A549 (cell line): ENCODE measurements around the gene PPP1R3E. TPM values are rescaled to one million over a fixed set of nuclear protein-coding genes. Genes with fewer than 3 reads are reported as not detected.

ENCODE experiments used
- ATAC-seq, 2 experiments: fragments of 200-7000 bp in 1 of 2; fragments of >200 bp in 1 of 2; cut with Nextera tagmentation in 1 of 2; cut with Tn5 transposase in 1 of 2; 3 replicates each; pipeline versions ENCODE4 v1.8.0 to v1.9.1; 2018 to 2020; ENCODE audit warnings: mild to moderate bottlenecking in 1 of 2, moderate library complexity in 1 of 2
- CTCF ChIA-PET: fragments of 300-600 bp; sonication (Branson Sonifier 250); formaldehyde crosslinking; extraction: SDS; loops from one replicate; lab custom pipeline; 2021; ENCODE audit warnings: antibody characterized with exemption, inconsistent platforms; lab: Yijun Ruan, JAX
- POLR2A ChIA-PET: fragments of 350-600 bp; formaldehyde crosslinking; extraction: SDS; loops from one replicate; lab custom pipeline; 2021; ENCODE audit warnings: antibody characterized with exemption, inconsistent platforms; lab: Yijun Ruan, JAX
- DNase-seq, 2 experiments: peaks; one replicate each; pipeline versions ENCODE4 v3.0.0 to v3.0.0-alpha.2; 2011 to 2016; ENCODE audit warnings: low read depth in 1 of 2, low spot score in 1 of 2
- FAIRE-seq: peaks from 2 replicates; lab custom pipeline; 2011; peaks lifted over from hg19 to GRCh38; lab: Jason Lieb, UNC
- H3K27ac ChIP-seq, 2 experiments: fragments of >200 bp; sonication (Bioruptor Twin); formaldehyde crosslinking; 3 replicates each; pipeline ENCODE4 v1.5.1; 2016 to 2017
- H3K4me1 ChIP-seq: fragments of >200 bp; sonication (Bioruptor Twin); formaldehyde crosslinking; 3 replicates; pipeline ENCODE4 v1.6.1; 2016
- H3K4me2 ChIP-seq: fragments of >200 bp; sonication (Bioruptor Twin); formaldehyde crosslinking; 3 replicates; pipeline ENCODE4 v1.6.1; 2016
- H3K4me3 ChIP-seq: fragments of >200 bp; sonication (Bioruptor Twin); formaldehyde crosslinking; 3 replicates; pipeline ENCODE4 v1.5.1; 2016
- H3K9me3 ChIP-seq: fragments of >200 bp; sonication (Bioruptor Twin); formaldehyde crosslinking; 3 replicates; pipeline ENCODE4 v1.6.1; 2016
- BCL3 ChIP-seq: fragments of >200 bp; sonication (Bioruptor Twin); formaldehyde crosslinking; IDR thresholded peaks from 3 replicates; pipeline ENCODE4 v1.6.1; 2016
- CHD4 ChIP-seq: fragments of 200-600 bp; sonication (generic); IDR thresholded peaks from 2 replicates; pipeline ENCODE4 v1.6.1; 2016; ENCODE audit warnings: antibody characterized with exemption, mild to moderate bottlenecking, borderline replicate concordance
- EP300 ChIP-seq, 2 experiments: fragments of >200 bp; sonication (Bioruptor Twin); formaldehyde crosslinking; IDR thresholded peaks; 2 replicates in 1 of 2; 3 replicates in 1 of 2; pipeline ENCODE4 v1.6.1; 2016 to 2017
- FOSB ChIP-seq: fragments of 250-450 bp; sonication (Bioruptor Pico); IDR thresholded peaks from 2 replicates; pipeline ENCODE4 v1.5.0; 2020; ENCODE audit warnings: mild to moderate bottlenecking, moderate library complexity
- FOSL2 ChIP-seq, 2 experiments: fragments of 450-650 bp in 1 of 2; fragments of >200 bp in 1 of 2; sonication (Bioruptor Twin) in 1 of 2; formaldehyde crosslinking; IDR thresholded peaks; 2 replicates each; pipeline versions ENCODE4 v1.5.0 to v1.6.1; 2016 to 2020; ENCODE audit warnings: mild to moderate bottlenecking in 1 of 2, moderate library complexity in 1 of 2
- FOXS1 ChIP-seq: fragments of 250-450 bp; sonication (Bioruptor Pico); IDR thresholded peaks from 2 replicates; pipeline ENCODE4 v1.5.0; 2020; ENCODE audit warnings: mild to moderate bottlenecking, moderate library complexity
- HDAC2 ChIP-seq: fragments of 200-600 bp; sonication (generic); IDR thresholded peaks from 2 replicates; pipeline ENCODE4 v1.6.1; 2016
- HEYL ChIP-seq: fragments of 250-450 bp; sonication (Bioruptor Pico); IDR thresholded peaks from 2 replicates; pipeline ENCODE4 v1.8.0; 2021; ENCODE audit warnings: mild to moderate bottlenecking, moderate library complexity
- HOXB13 ChIP-seq: fragments of 250-450 bp; sonication (Bioruptor Pico); IDR thresholded peaks from 2 replicates; pipeline ENCODE4 v1.5.0; 2020; ENCODE audit warnings: low read depth, mild to moderate bottlenecking, moderate library complexity
- JUN ChIP-seq, 2 experiments: fragments of >200 bp; sonication (Bioruptor Twin); formaldehyde crosslinking; IDR thresholded peaks; 2 replicates in 1 of 2; 3 replicates in 1 of 2; pipeline ENCODE4 v1.6.1; 2016 to 2017
- JUNB ChIP-seq: fragments of >200 bp; sonication (Bioruptor Twin); formaldehyde crosslinking; IDR thresholded peaks from 2 replicates; pipeline ENCODE4 v1.6.1; 2016
- MAZ ChIP-seq: fragments of 150-350 bp; IDR thresholded peaks from 2 replicates; pipeline ENCODE4 v1.6.1; 2014; ENCODE audit warnings: antibody characterized with exemption, low read depth, low read length, borderline replicate concordance
- MYC ChIP-seq: IDR thresholded peaks from 2 replicates; pipeline ENCODE4 v1.6.1; 2012; ENCODE audit warnings: mild to moderate bottlenecking, inconsistent platforms, low read length, improper control_type of control experiment, borderline replicate concordance
- NR3C1 ChIP-seq: fragments of >200 bp; sonication (Bioruptor Twin); formaldehyde crosslinking; IDR thresholded peaks from 3 replicates; pipeline ENCODE4 v1.6.1; 2017
- PHF8 ChIP-seq: fragments of 200-600 bp; sonication (generic); IDR thresholded peaks from 2 replicates; pipeline ENCODE4 v1.6.1; 2016; ENCODE audit warnings: low read depth, mild to moderate bottlenecking, antibody characterized with exemption, moderate library complexity, borderline replicate concordance
- POLR2AphosphoS2 ChIP-seq: conservative IDR thresholded peaks from 2 replicates; pipeline ENCODE4 v1.6.1; 2012; ENCODE audit warnings: low read length, improper control_type of control experiment, inconsistent platforms
- RARB ChIP-seq: fragments of 250-450 bp; sonication (Bioruptor Pico); IDR thresholded peaks from 2 replicates; pipeline ENCODE4 v1.8.0; 2021; ENCODE audit warnings: mild to moderate bottlenecking, moderate library complexity
- SREBF2 ChIP-seq: fragments of 450-650 bp; IDR thresholded peaks from 2 replicates; pipeline ENCODE4 v1.6.1; 2014; ENCODE audit warnings: mild to moderate bottlenecking, moderate library complexity
- TP53 ChIP-seq: fragments of 250-450 bp; sonication (Bioruptor Pico); IDR thresholded peaks from 2 replicates; pipeline ENCODE4 v1.5.0; 2021; ENCODE audit warnings: mild to moderate bottlenecking, moderate library complexity
- USF2 ChIP-seq: fragments of 450-650 bp; IDR thresholded peaks from 2 replicates; pipeline ENCODE4 v1.6.1; 2014; ENCODE audit warnings: antibody characterized with exemption
- ZFP36 ChIP-seq: fragments of 450-650 bp; IDR thresholded peaks from 2 replicates; pipeline ENCODE4 v1.6.1; 2014; ENCODE audit warnings: borderline replicate concordance; ENCODE audit not compliant: partially characterized antibody
- ZNF302 ChIP-seq: fragments of 250-450 bp; sonication (Bioruptor Pico); IDR thresholded peaks from 2 replicates; pipeline ENCODE4 v1.9.0; 2021; ENCODE audit warnings: inconsistent platforms, mild to moderate bottlenecking, moderate library complexity
- WGBS: methylation state at CpG from one replicate; pipeline ENCODE4 v1.1.6; 2017; ENCODE audit errors: missing lambda C conversion rate; 5-methylcytosine and 5-hydroxymethylcytosine counted together
- polyA plus RNA-seq, 4 experiments: library from polyadenylated mRNA; depleted of rRNA in 3 of 4; stranded (reverse); fragments of >200 nt; fragmentation: RNase III in 1 of 4; extraction: RNeasy Plus Mini Kit Qiagen cat#74134 plus additional on column Dnase treatment in 1 of 4; gene quantifications; 2 replicates in 3 of 4; 3 replicates in 1 of 4; pipeline ENCODE4 v1.2.3, GENCODE V29; 2011 to 2017
- TF ChIP-seq, protein P1 (sequence below): fragments of 250-450 bp; sonication (Bioruptor Pico); IDR thresholded peaks from 2 replicates; pipeline ENCODE4 v1.5.0; 2020; ENCODE audit warnings: low read depth, mild to moderate bottlenecking, moderate library complexity
- TF ChIP-seq, protein P2 (sequence below): IDR thresholded peaks from 2 replicates; pipeline ENCODE4 v1.6.1; 2012

PPP1R3E gene
- polyA plus RNA-seq, 2 of the 4 experiments (the other 2 are of a cell fraction), result 7.5 to 11.1 TPM

GRCh38 chr14:23252420-23253333 lies 50.0 kb downstream of the PPP1R3E start:
- CTCF ChIA-PET, result no interaction called here
- FAIRE-seq (no peak), ATAC-seq (no peak)

GRCh38 chr14:23252006-23252405 lies 50.7 kb downstream of the PPP1R3E start:
- POLR2A ChIA-PET, result no interaction called here
- no peak for FAIRE-seq
- Histone ChIP-seq H3K4me3 (no peak overlapping the region), H3K27ac (no peak overlapping the region), H3K4me2 (no peak overlapping the region), H3K4me1 (no peaks in the 10 kb centered on the region), H3K9me3 (no peaks in the 10 kb centered on the region)
- no peak for DNase-seq
- no peak for TF ChIP-seq MAZ
- no peak for ATAC-seq
- 46% methylated on average over 3 of the region's 3 CpGs for WGBS
- CTCF ChIA-PET, result interaction anchor here (0.6 to 2.1 kb wide), 3 partner anchors 11 to 844 kb away, joined by 3 to 7 read pairs (median 3); no protein-coding TSS in a partner anchor

More at GRCh38 chr14:23252420-23253333, 50.0 kb downstream of the PPP1R3E start:
- H3K4me1 ChIP-seq, result no peaks in the 10 kb centered on the region
- POLR2A ChIA-PET, result no interaction called here
- DNase-seq, result no peak
- no peak overlapping the region for H3K4me2 ChIP-seq
- H3K4me3 ChIP-seq, result no peak overlapping the region
- WGBS, result 65% methylated on average over 4 of the region's 4 CpGs
- H3K27ac ChIP-seq, result no peak overlapping the region
- TF ChIP-seq, protein P1, sequence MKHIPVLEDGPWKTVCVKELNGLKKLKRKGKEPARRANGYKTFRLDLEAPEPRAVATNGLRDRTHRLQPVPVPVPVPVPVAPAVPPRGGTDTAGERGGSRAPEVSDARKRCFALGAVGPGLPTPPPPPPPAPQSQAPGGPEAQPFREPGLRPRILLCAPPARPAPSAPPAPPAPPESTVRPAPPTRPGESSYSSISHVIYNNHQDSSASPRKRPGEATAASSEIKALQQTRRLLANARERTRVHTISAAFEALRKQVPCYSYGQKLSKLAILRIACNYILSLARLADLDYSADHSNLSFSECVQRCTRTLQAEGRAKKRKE (CRISPR knock-in tag), result no peak
- TF ChIP-seq CHD4, result no peak
- no peak for TF ChIP-seq ZFP36
- no peak for TF ChIP-seq HEYL (CRISPR knock-in tag)
- no peak for TF ChIP-seq HOXB13 (CRISPR knock-in tag)
- TF ChIP-seq PHF8, result no peak
- TF ChIP-seq JUNB, result no peak
- TF ChIP-seq HDAC2, result no peak
- TF ChIP-seq EP300 (IDR thresholded peaks at IDR 0.05), result no peak
- no peak for TF ChIP-seq FOSL2 (IDR thresholded peaks at IDR 0.05)
- TF ChIP-seq FOSL2 (CRISPR knock-in tag; IDR thresholded peaks at IDR 0.05), result no peak
- no peaks in the 10 kb centered on the region for H3K9me3 ChIP-seq

- TF ChIP-seq, protein P2, sequence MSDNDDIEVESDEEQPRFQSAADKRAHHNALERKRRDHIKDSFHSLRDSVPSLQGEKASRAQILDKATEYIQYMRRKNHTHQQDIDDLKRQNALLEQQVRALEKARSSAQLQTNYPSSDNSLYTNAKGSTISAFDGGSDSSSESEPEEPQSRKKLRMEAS, result no peak
- no peak for TF ChIP-seq USF2
- no peak for TF ChIP-seq SREBF2
- TF ChIP-seq ZNF302 (CRISPR knock-in tag), result no peak
- TF ChIP-seq FOXS1 (CRISPR knock-in tag), result no peak
- no peak for TF ChIP-seq TP53 (CRISPR knock-in tag)
- no peak for TF ChIP-seq JUN (IDR thresholded peaks at IDR 0.05)
- TF ChIP-seq RARB (CRISPR knock-in tag), result no peak
- no peak for TF ChIP-seq MYC
- TF ChIP-seq, protein P1 (CRISPR knock-in tag), result no peak
- TF ChIP-seq HOXB13 (CRISPR knock-in tag), result no peak
- TF ChIP-seq MAZ, result no peak
- TF ChIP-seq CHD4, result no peak
- TF ChIP-seq HDAC2, result no peak
- TF ChIP-seq NR3C1, result no peak
- TF ChIP-seq BCL3, result no peak
- no peak for TF ChIP-seq FOSB (CRISPR knock-in tag)
- TF ChIP-seq POLR2AphosphoS2, result no peak
- Histone ChIP-seq H3K27ac (no peak overlapping the region), H3K4me2 (no peak overlapping the region), H3K4me1 (peaks cover 13% of the 10 kb centered on the region), H3K4me3 (no peak overlapping the region), H3K9me3 (no peaks in the 10 kb centered on the region)
- ChIA-PET POLR2A (no interaction called here), CTCF (interaction anchor here (1.0 to 2.1 kb wide), 3 partner anchors 14 to 64 kb away, joined by 3 to 7 read pairs (median 5); no protein-coding TSS in a partner anchor)
- no peak for FAIRE-seq
- no peak for ATAC-seq
- no peak for DNase-seq
- 68% methylated on average over 6 of the region's 6 CpGs for WGBS
Measured at GRCh38 chr14:23249824-23250223, 52.8 kb downstream of the PPP1R3E start.
